ENCODE results near the gene UGT3A1.

The UGT3A1 gene

DNA sequence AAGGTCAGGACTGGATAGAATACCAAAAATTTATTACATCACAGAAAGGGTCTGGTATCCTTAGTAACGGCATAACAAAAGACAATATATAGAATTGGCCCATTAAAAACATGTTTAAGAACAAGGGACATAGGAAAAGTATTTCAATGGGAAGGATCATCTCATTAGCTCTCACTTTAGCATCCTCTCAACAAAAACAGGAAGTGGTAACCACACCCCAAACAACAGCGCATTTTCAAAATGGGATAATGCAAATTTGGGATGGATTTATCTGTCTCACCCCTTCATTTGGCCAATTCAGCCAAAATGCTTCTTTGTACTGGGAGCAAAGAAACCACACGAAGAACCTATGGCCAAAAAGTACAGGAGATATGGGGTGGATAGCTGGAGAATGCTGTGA is 9.8 kb upstream of the UGT3A1 start:
- H3K4me3 ChIP-seq (replicated peaks; ENCODE audit: low read depth, low read length) = no peak overlapping the region
- TF ChIP-seq, protein P1, sequence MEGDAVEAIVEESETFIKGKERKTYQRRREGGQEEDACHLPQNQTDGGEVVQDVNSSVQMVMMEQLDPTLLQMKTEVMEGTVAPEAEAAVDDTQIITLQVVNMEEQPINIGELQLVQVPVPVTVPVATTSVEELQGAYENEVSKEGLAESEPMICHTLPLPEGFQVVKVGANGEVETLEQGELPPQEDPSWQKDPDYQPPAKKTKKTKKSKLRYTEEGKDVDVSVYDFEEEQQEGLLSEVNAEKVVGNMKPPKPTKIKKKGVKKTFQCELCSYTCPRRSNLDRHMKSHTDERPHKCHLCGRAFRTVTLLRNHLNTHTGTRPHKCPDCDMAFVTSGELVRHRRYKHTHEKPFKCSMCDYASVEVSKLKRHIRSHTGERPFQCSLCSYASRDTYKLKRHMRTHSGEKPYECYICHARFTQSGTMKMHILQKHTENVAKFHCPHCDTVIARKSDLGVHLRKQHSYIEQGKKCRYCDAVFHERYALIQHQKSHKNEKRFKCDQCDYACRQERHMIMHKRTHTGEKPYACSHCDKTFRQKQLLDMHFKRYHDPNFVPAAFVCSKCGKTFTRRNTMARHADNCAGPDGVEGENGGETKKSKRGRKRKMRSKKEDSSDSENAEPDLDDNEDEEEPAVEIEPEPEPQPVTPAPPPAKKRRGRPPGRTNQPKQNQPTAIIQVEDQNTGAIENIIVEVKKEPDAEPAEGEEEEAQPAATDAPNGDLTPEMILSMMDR (IDR thresholded peaks at IDR 0.05; ENCODE audit: insufficient read depth, low read length, poor library complexity, severe bottlenecking) = no peak
- DNase-seq (ENCODE audit: extremely low read depth, insufficient read length) = no peak
- no peaks in the 10 kb centered on the region for H3K36me3 ChIP-seq (ENCODE audit: control insufficient read depth, insufficient read depth, low read length)
- no peaks in the 10 kb centered on the region for H3K27me3 ChIP-seq (replicated peaks; ENCODE audit: control insufficient read depth, insufficient read depth, low read length)

DNA sequence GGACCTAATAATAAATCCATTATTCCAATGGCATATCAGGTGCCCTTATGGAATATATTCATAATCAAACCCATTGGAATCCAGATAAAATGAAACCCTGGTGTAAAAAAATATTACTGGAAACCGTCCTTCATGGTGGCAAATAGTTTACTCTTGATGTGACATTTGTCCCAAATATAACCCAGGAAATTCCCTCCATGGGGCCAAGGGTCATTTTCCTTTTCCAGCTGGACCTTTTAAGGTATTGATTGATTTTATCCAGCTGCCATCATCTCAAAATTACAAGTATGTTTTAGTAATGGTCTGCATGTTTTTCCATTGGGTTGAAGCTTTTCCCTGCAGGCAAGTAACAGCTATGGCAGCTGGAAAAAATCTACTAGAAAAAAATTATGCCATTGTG is 8.4 kb upstream of the UGT3A1 start:
- Histone ChIP-seq H3K4me3 (replicated peaks; ENCODE audit: low read depth, low read length) (no peak overlapping the region), H3K27me3 (replicated peaks; ENCODE audit: control insufficient read depth, insufficient read depth, low read length) (no peaks in the 10 kb centered on the region), H3K36me3 (ENCODE audit: control insufficient read depth, insufficient read depth, low read length) (no peaks in the 10 kb centered on the region)
- DNase-seq (ENCODE audit: extremely low read depth, insufficient read length) = no peak
- TF ChIP-seq, protein P1 (IDR thresholded peaks at IDR 0.05; ENCODE audit: insufficient read depth, low read length, poor library complexity, severe bottlenecking) = no peak

DNA sequence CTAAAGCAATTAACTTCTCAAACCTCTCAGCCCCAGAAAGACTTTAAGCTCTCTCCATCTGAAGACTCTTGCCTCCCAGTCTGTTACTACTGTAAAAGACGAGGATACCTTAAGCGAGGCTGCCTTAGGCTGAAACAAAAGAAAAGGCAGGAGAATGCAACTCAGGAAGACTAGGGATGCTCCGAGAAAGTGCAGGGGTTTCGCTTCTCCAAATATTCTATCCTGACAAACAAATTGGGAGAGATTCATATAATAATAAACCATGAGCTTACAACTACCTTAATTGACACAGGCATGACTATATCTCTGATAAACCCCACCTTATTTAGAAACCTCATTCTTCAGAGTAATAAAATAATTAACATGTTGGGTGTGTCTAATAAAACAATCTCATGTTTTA is 4.9 kb upstream of the UGT3A1 start:
- no peak for DNase-seq (ENCODE audit: extremely low read depth, insufficient read length)
- H3K36me3 ChIP-seq (ENCODE audit: control insufficient read depth, insufficient read depth, low read length) = no peaks in the 10 kb centered on the region
- H3K27me3 ChIP-seq (replicated peaks; ENCODE audit: control insufficient read depth, insufficient read depth, low read length) = no peaks in the 10 kb centered on the region
- H3K4me3 ChIP-seq (replicated peaks; ENCODE audit: low read depth, low read length) = no peak overlapping the region
- TF ChIP-seq, protein P1 (IDR thresholded peaks at IDR 0.05; ENCODE audit: insufficient read depth, low read length, poor library complexity, severe bottlenecking) = no peak

DNA sequence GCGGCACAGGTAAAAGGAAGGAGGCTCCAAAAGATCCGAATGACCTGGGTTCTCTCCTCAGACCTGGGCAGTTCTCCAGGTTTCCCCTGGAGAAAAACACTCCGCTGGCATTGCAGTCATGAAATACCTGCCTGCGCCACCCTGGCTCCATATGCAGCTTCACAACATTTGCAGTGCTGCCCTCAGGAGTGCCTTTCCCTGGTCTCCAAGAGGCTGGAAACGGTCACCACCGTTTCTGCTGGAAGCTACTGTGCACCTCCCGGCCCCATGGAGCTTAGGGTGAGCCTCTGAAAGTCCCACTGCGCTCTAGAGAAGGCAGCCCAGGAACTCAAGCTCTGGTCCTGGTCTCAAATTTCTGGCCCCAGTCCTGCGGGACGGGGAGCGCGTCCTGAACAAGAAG is 670 bp downstream of the UGT3A1 start:
- H3K36me3 ChIP-seq (ENCODE audit: control insufficient read depth, insufficient read depth, low read length) = no peaks in the 10 kb centered on the region
- DNase-seq (ENCODE audit: extremely low read depth, insufficient read length) = no peak
- H3K4me3 ChIP-seq (replicated peaks; ENCODE audit: low read depth, low read length) = no peak overlapping the region
- no peaks in the 10 kb centered on the region; the same call in 1 of the 2 replicates for H3K27me3 ChIP-seq (replicated peaks; ENCODE audit: control insufficient read depth, insufficient read depth, low read length)
- TF ChIP-seq, protein P1 (IDR thresholded peaks at IDR 0.05; ENCODE audit: insufficient read depth, low read length, poor library complexity, severe bottlenecking) = no peak

DNA sequence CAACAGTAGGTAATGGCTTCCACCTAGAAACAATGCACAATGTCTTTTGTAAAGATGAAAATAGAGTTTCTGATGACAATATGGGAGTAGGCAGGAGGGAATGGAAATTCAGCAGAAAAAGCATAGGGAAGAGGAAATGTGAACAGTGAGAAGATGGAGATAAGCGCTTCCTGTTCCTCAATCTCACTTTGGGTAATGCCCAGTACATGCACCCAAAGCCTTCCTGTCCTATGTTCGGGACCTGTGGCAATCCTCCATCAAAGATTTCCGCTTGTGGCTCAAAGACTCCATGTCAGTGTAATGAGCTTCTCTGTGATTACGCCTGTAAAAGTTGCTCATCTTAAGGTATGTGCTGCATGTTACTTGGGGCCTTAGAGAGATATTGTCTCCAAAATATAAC is 2.7 kb downstream of the UGT3A1 start:
- Histone ChIP-seq H3K27me3 (replicated peaks; ENCODE audit: control insufficient read depth, insufficient read depth, low read length) (no peaks in the 10 kb centered on the region; the same call in 1 of the 2 replicates), H3K36me3 (ENCODE audit: control insufficient read depth, insufficient read depth, low read length) (no peaks in the 10 kb centered on the region), H3K4me3 (replicated peaks; ENCODE audit: low read depth, low read length) (no peak overlapping the region)
- DNase-seq (ENCODE audit: extremely low read depth, insufficient read length) = no peak
- TF ChIP-seq, protein P1 (IDR thresholded peaks at IDR 0.05; ENCODE audit: insufficient read depth, low read length, poor library complexity, severe bottlenecking) = no peak

DNA sequence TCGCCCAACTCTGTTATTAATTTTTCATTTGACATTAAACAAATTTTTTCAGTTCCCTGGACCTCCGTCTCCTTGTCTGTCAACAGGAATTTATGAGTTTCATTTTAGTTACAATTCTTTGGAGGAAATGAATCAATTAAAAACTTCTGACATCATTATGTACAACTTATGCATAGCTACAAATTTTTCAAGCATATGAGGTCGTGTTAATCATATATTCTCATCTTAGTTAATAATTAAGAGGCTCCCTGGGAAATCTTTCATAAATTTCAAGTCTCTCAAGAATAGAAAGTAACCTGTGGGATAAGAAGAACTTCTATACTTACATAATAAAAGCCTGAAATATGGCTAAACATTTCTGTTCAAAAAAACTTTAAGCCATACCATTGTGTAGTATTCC is 3.4 kb downstream of the UGT3A1 start:
- no peak for DNase-seq (ENCODE audit: extremely low read depth, insufficient read length)
- no peak overlapping the region for H3K4me3 ChIP-seq (replicated peaks; ENCODE audit: low read depth, low read length)
- no peaks in the 10 kb centered on the region for H3K36me3 ChIP-seq (ENCODE audit: control insufficient read depth, insufficient read depth, low read length)
- TF ChIP-seq, protein P1 (IDR thresholded peaks at IDR 0.05; ENCODE audit: insufficient read depth, low read length, poor library complexity, severe bottlenecking) = no peak
- no peaks in the 10 kb centered on the region; the same call in 1 of the 2 replicates for H3K27me3 ChIP-seq (replicated peaks; ENCODE audit: control insufficient read depth, insufficient read depth, low read length)

All from GM06990 (cell line).